NCI-H146 treated with DMSO at 0.1 percent for 48 hours (cell line): ENCODE results near the gene SCGB3A2.
"Not testable (repeated sequence)": the region's sequence is repeated elsewhere in the genome, so short reads cannot be mapped to it uniquely, and the experiment has no call there.

ENCODE experiments used
- DNase-seq: peaks from one replicate; lab custom pipeline; 2025; ENCODE audit not compliant: unreplicated experiment; lab: John Stamatoyannopoulos, UW

SCGB3A2 gene

DNA sequence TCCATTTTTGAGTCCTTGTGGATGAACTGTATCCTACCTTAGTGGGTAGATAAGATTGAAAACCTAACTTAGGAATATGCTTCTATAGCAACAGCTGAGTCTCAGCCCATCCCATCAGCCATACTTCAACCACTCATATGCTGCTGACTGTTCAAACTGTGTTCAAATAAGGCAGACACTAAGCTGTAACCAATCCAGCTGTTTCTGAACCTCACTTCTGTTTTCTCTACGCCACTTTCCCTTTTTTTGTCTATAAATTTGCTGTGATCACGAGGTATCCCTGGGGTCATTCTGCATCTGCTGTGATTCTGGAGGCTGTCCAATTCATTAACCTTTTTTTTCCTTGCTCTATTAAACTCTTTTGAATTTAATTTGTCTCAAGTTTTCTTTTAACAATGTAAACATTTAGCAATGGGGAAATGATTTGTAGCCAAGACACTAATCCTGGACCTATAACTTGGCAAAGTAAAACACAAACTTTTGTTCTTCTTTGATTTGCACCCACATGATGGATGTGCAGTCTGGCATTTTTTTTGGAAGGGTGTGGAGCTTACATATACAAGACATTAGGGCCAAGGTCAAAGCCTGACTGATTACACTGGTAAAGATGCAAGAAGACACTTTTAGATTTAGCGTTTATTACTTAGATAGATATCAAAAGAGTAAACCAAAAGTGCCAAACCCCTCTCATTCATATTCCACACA is 14.9 kb upstream of the SCGB3A2 start:
- DNase-seq = no peak

GRCh38 chr5:147869112-147869511 is 9.4 kb upstream of the SCGB3A2 start:
- peak; percentile 2 for DNase-seq

DNA sequence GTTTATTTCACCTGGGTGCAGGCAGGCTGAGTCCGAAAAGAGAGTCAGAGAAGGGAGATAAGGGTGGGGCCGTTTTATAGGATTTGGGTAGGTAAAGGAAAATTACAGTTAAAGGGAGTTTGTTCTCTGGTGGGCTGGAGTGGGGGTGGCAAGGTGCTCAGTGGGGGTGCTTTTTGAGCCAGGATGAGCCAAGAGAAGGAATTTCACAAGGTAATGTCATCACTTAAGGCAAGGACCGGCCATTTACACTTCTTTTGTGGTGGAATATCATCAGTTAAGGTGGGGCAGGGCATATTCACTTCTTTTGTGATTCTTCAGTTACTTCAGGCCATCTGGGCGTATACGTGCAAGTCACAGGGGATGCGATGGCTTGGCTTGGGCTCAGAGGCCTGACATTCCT is 8.6 kb upstream of the SCGB3A2 start:
- not testable (repeated sequence) for DNase-seq

GRCh38 chr5:147871980-147872549 is 6.4 kb upstream of the SCGB3A2 start:
- not testable (repeated sequence) for DNase-seq

DNA sequence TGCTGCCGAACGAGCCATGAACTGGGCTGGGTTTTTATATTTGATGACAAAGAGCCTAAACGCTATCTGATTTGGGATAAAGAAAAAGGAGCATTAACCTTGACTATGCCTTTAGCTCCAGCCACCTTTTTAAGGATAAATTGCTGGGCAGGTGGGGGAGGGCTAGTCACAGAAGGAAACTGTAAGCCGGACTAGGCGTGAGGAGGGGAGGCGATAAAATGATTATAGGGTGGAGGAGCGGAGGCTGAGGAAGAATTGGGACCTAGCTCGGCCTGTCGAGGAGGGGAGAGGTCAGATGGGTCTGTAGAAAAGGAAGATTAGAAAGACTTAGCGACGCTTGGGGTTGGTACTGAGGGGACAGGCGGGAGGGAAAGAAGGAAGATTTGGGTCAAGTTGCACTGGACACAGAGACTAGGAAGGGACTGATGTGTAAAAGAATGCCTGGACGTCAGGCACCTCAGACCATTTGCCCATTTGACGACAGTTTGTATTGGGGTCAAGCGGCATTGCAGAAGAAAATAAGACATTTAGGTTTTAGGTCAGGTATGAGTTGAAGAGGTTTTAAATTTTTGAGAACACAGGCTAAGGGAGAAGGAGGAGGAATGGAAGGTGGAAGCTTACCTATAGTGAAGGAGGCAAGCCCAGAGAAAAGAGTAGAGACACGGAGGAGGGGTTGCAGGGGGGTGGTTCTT is 5.6 kb upstream of the SCGB3A2 start:
- not testable (repeated sequence) for DNase-seq

DNA sequence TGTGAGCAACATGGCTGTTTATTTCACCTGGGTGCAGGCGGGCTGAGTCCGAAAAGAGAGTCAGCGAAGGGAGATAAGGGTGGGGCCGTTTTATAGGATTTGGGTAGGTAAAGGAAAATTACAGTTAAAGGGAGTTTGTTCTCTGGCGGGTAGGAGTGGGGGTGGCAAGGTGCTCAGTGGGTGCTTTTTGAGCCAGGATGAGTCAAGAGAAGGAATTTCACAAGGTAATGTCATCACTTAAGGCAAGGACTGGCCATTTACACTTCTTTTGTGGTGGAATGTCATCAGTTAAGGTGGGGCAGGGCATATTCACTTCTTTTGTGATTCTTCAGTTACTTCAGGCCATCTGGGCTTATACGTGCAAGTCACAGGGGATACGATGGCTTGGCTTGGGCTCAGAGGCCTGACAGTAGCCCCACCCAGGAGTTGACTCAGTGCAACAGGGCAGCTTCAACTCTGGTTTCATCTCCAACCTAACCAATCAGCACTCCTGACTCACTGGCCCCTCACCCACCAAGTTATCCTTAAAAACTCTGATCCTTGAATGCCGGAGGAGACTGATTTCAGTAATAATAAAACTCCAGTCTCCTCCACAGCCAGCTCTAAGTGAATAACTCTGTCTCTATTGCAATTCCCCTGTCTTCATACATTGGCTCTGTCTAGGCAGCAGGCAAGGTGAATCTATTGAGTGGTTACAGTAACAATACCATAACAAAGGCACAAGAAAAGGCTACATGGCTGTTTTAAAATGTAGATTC is 4.2 kb upstream of the SCGB3A2 start:
- DNase-seq = not testable (repeated sequence)

DNA sequence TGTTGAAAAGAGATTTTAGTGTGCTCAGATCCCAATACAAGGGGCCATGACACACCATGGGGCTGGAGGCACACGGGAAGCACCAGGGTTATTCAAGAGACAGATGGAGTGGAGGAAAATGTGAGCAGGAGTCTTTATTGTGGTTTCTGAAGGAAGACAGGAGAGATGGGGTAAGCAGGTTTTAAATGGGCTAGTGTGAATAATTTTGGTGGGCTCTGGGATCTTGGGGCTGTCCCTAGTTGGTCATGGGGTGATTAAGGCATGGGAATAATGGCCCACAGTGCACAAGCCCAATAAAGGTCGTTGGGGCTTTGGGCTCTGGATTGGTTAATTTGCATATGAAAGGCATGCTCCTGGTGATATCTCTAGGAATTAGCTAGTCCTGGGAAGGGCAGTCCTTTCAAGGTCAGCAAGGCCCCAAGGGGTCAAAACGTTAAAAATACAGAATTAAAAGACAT is 3.6 kb upstream of the SCGB3A2 start:
- no peak for DNase-seq

DNA sequence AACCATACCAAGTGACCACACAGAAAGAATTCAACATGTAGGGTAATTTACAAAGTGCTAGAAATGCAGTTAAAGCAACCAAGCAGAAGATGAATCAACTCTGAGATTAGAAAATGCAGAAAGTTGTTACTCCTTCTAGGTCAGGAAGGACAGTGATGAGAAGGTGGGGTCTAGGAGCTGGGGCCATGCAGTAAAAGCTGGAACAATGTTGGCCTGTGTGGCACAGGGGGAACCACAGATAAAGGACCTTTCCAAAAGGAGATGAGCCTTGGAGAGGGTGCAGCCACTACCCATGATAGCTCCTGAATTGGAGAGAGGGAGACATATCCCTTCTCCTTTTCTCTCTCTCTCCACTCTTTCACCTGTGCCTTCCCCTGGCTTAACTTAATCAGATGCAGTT is 2.4 kb upstream of the SCGB3A2 start:
- no peak for DNase-seq

GRCh38 chr5:147876626-147877025 is 1.9 kb upstream of the SCGB3A2 start:
- DNase-seq = no peak

GRCh38 chr5:147879784-147880183 is 1.3 kb downstream of the SCGB3A2 start:
- DNase-seq = no peak

- DNase-seq = no peak
Observed at GRCh38 chr5:147880487-147880886, 2.0 kb downstream of the SCGB3A2 start.

DNA sequence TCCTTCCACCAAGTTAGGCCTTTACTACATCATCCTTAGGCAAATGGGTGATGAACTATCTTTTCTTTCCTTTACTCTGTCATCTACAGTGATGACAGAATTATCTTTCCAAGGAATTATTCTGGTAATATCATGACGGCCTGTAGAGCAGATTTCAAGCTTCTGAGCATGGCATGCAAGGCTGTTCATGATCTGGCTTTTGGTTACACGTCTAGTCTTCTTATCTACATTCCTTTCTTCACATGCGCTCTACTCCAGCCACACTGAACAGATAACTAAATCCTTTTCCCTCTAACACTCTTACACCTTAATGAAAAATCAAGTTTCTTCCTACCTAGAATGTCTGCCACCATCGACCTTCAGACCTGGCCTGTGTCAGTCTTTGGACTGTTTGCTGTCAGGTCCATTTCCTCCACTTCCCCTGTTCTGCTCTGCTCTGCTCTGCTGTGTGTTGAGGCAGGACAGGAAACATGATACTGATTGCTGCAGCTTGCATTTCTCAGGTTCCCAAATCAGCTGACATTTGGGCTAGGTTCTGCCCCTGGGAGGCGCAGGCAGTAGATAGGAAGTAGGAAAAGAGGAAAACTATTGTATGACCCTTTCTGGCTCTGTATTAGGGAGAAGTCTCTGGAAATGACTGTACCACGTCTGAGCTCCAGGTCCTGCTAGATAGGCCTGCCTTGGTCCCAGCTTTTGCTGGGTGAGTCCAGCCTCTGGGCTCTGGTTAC is 4.2 kb downstream of the SCGB3A2 start:
- DNase-seq = no peak

DNA sequence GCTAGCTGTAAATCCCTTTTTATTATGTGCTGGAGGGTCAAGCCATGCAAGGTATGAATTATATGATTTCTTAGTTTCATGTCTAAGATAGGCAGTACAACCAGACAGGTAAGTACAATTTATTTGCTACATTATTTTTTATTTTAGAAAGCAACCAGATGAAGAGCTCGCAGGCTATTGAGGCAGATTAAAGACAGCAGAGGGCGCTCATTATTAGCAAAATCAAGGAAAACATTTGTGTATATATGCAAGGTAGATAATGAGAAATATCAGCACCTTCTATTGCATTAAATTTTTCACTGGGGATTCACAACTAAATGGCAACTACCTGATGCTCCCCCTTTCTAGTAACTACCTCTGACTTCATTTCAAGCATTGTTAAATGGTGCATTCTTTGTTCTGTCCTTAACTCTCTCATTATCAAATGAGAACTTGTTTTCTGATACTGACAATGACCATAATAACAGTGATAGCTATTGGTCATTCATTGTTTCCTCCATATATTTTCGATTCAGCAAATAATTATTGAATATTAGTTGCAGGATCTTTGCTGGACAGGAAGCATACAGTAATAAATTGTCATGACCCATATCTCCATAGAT is 8.6 kb downstream of the SCGB3A2 start:
- DNase-seq = peak; percentile 1

DNA sequence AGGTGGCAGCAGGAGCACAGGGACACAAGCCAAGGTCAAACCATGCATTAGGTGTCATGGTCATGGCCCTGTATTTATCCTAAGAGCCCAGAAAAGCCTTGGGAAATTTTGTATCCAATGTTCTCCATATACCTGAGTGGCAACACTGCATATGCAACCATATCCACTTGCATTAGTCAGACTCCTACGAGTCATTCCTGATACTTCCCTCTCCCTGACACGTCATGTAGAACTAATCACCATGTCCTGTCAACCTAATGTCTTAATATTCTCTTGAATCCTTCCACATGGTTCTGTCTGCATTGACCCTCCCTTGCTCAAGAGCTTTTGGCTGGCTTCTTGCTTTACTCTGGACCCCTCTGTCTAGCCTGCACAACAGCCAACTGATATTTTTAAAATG is 9.4 kb downstream of the SCGB3A2 start:
- no peak for DNase-seq

DNA sequence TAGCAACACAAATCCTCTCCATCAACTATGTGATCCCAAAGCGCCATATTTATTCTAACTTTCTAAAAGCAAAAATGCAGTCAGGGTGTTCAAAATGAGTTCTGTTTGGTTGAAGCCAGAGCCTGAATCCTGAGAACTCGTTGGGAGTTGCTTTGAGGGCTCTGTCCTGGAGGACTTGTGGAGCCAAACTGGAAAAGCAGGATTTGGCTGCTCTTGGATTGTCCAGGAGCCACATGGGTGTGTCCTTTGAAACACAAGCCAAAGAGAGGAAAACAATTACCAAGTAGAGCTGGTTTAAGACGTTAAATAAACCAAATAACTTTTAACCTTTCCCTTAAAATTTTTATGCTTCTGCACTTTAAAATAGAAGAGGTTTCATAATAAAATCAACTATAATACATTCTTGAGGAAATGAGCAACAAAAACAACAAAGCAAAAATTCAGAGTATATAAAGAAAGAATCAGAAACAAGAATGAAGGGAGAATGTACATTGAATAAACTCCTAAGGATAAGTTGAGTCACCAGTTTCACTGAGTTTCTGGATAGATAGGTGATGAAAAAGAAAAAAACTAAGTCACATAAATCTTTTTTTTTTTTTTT is 14.3 kb downstream of the SCGB3A2 start:
- no peak for DNase-seq

DNA sequence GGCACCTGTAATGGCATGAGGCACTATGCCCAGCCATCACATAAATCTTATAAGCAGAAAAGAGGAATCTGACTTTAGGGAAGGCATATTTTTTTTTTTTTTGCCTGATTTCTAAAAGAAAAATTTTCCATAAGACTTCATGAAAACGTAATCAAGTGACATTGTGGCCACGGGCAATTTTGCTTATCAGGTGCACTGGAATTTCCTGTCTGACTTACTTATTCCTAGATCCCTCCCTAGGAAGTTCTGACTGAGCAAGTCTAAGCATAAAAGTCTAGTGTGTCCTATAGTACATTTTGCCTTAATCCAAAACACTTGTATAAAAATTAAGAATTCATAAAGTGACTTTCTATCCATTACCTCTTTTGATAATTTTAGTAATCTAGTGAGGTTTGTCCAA is 15.3 kb downstream of the SCGB3A2 start:
- DNase-seq = no peak

DNA sequence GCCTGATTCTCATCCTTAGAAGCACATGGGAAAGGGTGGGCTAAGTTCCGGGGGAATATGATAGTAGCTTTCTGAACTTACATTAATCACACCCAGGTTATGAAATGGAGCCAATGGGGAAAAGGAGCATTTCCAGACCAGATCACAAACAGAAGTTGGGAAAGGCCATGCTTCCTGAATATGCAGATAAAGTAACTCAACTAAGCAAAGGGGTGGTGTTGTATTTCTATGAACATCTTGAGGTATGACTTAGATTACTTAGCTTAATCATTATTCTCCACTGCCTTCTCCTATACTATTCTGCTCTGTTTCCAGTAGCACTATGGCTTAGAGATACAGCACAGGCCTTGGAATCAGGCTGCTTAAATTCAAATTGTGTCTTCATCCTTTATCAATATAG is 17.4 kb downstream of the SCGB3A2 start:
- no peak for DNase-seq

GRCh38 chr5:147898875-147899401 is 20.4 kb downstream of the SCGB3A2 start:
- no peak for DNase-seq

- no peak for DNase-seq
Observed at GRCh38 chr5:147901599-147902039, 23.1 kb downstream of the SCGB3A2 start.

- no peak for DNase-seq
Observed at GRCh38 chr5:147902609-147903115, 24.2 kb downstream of the SCGB3A2 start.
